Sigmoid colon (tissue), 4 donors: ENCODE measurements around the gene MYH9.
A peak's percentile ranks its signal among the peaks of the same experiment; 100 is the strongest.

Source experiments
- POLR2AphosphoS5 ChIP-seq, 4 donors: sonication (generic); formaldehyde crosslinking; IDR thresholded peaks; one replicate each; pipeline ENCODE4 v1.6.1; 2017; ENCODE audit warnings: antibody characterized with exemption in 4 of 4
- TF ChIP-seq, protein P1 (sequence below), 4 experiments: fragments of 450-650 bp in 3 of 4; fragments of 200-600 bp in 1 of 4; IDR thresholded peaks; one replicate each; pipeline ENCODE4 v1.5.1; 2016 to 2019; ENCODE audit warnings: antibody characterized with exemption in 4 of 4, mild to moderate bottlenecking in 3 of 4, moderate library complexity in 2 of 4

DNA sequence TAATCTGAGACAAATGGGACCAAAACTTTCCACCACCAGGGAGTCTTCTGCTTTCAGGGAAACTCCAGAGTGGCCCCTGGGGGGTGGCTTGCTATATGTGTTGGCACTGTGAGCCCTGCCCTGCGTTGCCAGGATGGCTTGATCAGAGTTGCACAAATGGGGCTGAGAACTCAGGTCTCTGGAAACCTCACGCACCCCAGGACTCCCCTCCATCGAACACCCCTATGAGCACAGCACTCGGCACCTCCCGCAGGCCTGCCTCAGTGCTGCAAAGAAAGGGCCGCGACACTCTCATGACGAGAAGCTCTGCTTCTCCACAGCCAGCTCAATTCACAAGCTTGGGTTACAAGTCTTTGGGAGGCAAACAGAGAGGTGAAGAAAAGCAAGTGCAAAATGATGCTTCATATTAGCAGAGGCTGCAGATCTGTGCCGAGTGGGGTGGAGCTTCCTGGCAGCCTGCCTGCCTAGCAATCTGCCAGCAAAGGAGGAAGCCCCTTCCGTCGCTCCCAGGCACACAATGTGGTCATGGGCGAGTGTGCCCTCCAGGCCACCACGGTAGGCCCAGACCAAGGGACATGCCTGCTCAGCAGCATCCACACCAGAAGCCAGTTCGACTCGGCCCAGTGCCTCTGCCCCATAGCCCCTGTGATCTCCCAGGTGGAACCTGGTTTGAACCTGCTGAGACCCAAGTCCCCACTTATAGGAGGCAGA lies 55.7 kb downstream of the MYH9 start:
- TF ChIP-seq, protein P1, sequence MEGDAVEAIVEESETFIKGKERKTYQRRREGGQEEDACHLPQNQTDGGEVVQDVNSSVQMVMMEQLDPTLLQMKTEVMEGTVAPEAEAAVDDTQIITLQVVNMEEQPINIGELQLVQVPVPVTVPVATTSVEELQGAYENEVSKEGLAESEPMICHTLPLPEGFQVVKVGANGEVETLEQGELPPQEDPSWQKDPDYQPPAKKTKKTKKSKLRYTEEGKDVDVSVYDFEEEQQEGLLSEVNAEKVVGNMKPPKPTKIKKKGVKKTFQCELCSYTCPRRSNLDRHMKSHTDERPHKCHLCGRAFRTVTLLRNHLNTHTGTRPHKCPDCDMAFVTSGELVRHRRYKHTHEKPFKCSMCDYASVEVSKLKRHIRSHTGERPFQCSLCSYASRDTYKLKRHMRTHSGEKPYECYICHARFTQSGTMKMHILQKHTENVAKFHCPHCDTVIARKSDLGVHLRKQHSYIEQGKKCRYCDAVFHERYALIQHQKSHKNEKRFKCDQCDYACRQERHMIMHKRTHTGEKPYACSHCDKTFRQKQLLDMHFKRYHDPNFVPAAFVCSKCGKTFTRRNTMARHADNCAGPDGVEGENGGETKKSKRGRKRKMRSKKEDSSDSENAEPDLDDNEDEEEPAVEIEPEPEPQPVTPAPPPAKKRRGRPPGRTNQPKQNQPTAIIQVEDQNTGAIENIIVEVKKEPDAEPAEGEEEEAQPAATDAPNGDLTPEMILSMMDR (IDR thresholded peaks at IDR 0.05) = no peak
- peak; percentile 29 to 60 (median 56) for TF ChIP-seq POLR2AphosphoS5 (IDR thresholded peaks at IDR 0.05)
